Measurements from ENCODE around the gene EXOC4. TPM values are rescaled to one million over a fixed set of nuclear protein-coding genes. Genes with fewer than 3 reads are reported as not detected.
A peak's percentile ranks its signal among the peaks of the same experiment; 100 is the strongest.

The EXOC4 gene
- total and polyA plus RNA-seq, 2 of the 13 experiments (the other 11 are each of a cell fraction or from before 2014, with no cell fraction given): 22.5 to 39.0 TPM

DNA sequence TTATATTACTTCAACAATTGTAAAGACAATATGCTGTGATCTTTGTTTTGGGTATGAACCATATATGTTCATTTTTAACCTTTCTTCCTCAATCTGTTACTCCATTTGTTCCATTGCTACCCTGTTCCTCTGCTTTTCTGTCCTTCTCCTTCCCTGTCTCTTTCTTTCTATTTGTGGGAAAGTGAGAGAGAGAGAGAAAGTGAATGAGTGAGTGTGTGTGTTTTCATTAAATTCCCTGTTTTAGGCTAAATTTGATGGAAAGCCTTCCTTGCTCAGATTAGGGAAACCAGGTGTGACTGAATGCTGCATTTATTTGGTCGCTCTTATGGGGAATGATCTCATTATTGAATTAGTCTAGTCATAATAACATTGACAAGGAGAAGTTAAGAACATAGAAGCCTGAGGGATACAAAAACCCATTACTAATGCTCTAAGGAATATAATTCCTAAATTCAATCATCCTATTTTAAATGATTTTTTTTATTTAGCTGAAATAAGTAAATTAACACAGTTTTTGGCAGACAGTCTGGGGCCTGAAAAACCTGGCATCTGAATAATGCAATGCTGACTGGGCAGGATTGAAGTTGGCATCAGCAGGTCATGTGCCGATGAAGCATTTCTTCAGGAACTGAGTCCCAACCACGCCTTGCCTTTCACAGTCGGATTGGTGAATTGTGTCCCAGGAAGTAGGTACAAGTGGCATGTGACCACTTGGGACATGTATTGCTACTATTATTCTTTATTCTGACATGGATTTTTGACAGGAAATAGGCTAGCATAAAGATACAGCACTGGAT, 756.6 kb downstream of the EXOC4 start:
- DNase-seq (ENCODE audit: low spot score) (no peak), ATAC-seq (no peak), FAIRE-seq (no peak)
- H3K4me1 ChIP-seq (ENCODE audit: insufficient read depth, low read length): peaks cover 7% of the 10 kb centered on the region; the same call in 1 of the 2 replicates
- BruUV-seq (replicated peaks): no TSS peak
- H3K4me3 ChIP-seq (replicated peaks in 1 of 3; ENCODE audit: insufficient read depth in 1 of 3, low read depth in 2 of 3, low read length in 3 of 3): no peak overlapping the region
- in situ Hi-C loops (cut with HindIII; ENCODE audit: extremely low pct_ligation_motif_present, low pct_unique_long_range_greater_than_20kb): no loop called here
- TF ChIP-seq BRD4 (CRISPR knock-in tag; IDR thresholded peaks at IDR 0.05) (no peak), CBX2 (IDR thresholded peaks at IDR 0.05; ENCODE audit: low read depth, low read length) (no peak), CBX2 (CRISPR knock-in tag; IDR thresholded peaks at IDR 0.05; ENCODE audit: low read depth) (no peak), MAFF (IDR thresholded peaks at IDR 0.05; ENCODE audit: low read depth, low read length) (peak; percentile 42; the same call in 1 of the 2 replicates), ZNF225 (CRISPR knock-in tag; IDR thresholded peaks at IDR 0.05) (no peak), MAFK (conservative IDR thresholded peaks at IDR 0.05 in 1 of 2, IDR thresholded peaks at IDR 0.05 in 1 of 2; ENCODE audit: low read length in 2 of 2) (peak; percentile 49 to 65)
- H3K4me2 ChIP-seq (ENCODE audit: low read depth, low read length): no peak overlapping the region
- no peak overlapping the region for H3K27ac ChIP-seq (ENCODE audit: extremely low read length, insufficient read depth, low read length)
- H3K79me2 ChIP-seq (ENCODE audit: insufficient read depth, low read length): no peaks in the 10 kb centered on the region
- intact Hi-C loops (cut with micrococcal nuclease; ENCODE audit: unreplicated experiment): loop anchor here (10.0 kb wide), 1 partner anchor 415 kb away; no protein-coding TSS in a partner anchor
- WGBS (ENCODE audit: low lambda C conversion rate): 100% methylated on average over 4 of the region's 4 CpGs
- CTCF ChIA-PET (ENCODE audit: low intra/inter-chr PET ratio, low total read pairs): no interaction called here
- 0 out of 5 replicates have a peak, but pooled peaks cover 0 to 9% of the 10 kb centered on the region in 2 experiments for H3K36me3 ChIP-seq (replicated peaks in 1 of 2; ENCODE audit: control insufficient read depth in 1 of 2, insufficient read depth in 2 of 2, low read length in 2 of 2)
- no peaks in the 10 kb centered on the region for H3K9me3 ChIP-seq (ENCODE audit: low read length)
- no peaks in the 10 kb centered on the region for H4K20me1 ChIP-seq (ENCODE audit: insufficient read depth, low read length)
- no peaks in the 10 kb centered on the region for H3K27me3 ChIP-seq (ENCODE audit: control insufficient read depth in 1 of 2, insufficient read depth in 2 of 2, low read length in 2 of 2)
- POLR2A ChIA-PET: no interaction called here
- no peak overlapping the region for H3K9ac ChIP-seq (ENCODE audit: insufficient read depth, low read depth, low read length)
- no peak overlapping the region for H2AFZ ChIP-seq (ENCODE audit: low read length)

DNA sequence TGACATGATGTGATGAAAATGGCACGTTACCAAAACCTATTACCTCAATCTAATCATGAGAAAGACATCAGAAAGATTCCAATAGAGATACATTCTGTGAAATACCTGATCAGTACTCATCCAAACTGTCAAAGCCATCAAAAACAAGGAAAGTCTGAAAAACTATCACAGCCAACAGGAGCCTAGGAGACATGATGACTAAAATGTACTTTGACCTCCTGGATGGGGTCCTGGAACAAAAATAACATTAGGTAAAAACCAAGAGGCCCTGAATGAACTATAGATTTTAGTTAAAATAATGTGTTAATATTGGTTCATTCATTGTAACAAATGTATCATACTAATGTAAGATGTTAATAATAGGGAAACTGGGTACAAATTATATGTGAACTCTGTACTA, 760.4 kb downstream of the EXOC4 start:
- Histone ChIP-seq H2AFZ (ENCODE audit: low read length) (no peak overlapping the region), H3K9me3 (ENCODE audit: low read length) (no peaks in the 10 kb centered on the region), H3K79me2 (ENCODE audit: insufficient read depth, low read length) (no peaks in the 10 kb centered on the region), H3K27ac (ENCODE audit: extremely low read length, insufficient read depth, low read length) (no peak overlapping the region), H4K20me1 (ENCODE audit: insufficient read depth, low read length) (no peaks in the 10 kb centered on the region), H3K9ac (ENCODE audit: insufficient read depth, low read depth, low read length) (no peak overlapping the region), H3K36me3 (replicated peaks in 1 of 2; ENCODE audit: control insufficient read depth in 1 of 2, insufficient read depth in 2 of 2, low read length in 2 of 2) (0 out of 5 replicates have a peak, but pooled peaks cover 0 to 7% of the 10 kb centered on the region in 2 experiments), H3K4me2 (ENCODE audit: low read depth, low read length) (no peak overlapping the region), H3K4me1 (ENCODE audit: insufficient read depth, low read length) (peaks cover 11% of the 10 kb centered on the region), H3K4me3 (replicated peaks in 1 of 3; ENCODE audit: insufficient read depth in 1 of 3, low read depth in 2 of 3, low read length in 3 of 3) (no peak overlapping the region), H3K27me3 (ENCODE audit: control insufficient read depth in 1 of 2, insufficient read depth in 2 of 2, low read length in 2 of 2) (no peaks in the 10 kb centered on the region)
- POLR2A ChIA-PET: no interaction called here
- FAIRE-seq (no peak), DNase-seq (ENCODE audit: low spot score) (peak; percentile 9), ATAC-seq (no peak)
- CTCF ChIA-PET (ENCODE audit: low intra/inter-chr PET ratio, low total read pairs): no interaction called here
- intact Hi-C loops (cut with micrococcal nuclease; ENCODE audit: unreplicated experiment) (loop anchor here (10.0 kb wide), 1 partner anchor 412 kb away; no protein-coding TSS in a partner anchor), in situ Hi-C loops (cut with HindIII; ENCODE audit: extremely low pct_ligation_motif_present, low pct_unique_long_range_greater_than_20kb) (no loop called here)
- BruUV-seq (replicated peaks): no TSS peak
- TF ChIP-seq ZNF432 (CRISPR knock-in tag; IDR thresholded peaks at IDR 0.05; ENCODE audit: borderline replicate concordance) (no peak), RCOR2 (CRISPR knock-in tag; IDR thresholded peaks at IDR 0.05) (no peak), EHMT2 (IDR thresholded peaks at IDR 0.05; ENCODE audit: borderline replicate concordance, low read depth, low read length) (no peak), SRSF4 (IDR thresholded peaks at IDR 0.05; ENCODE audit: low read depth, low read length, poor library complexity, severe bottlenecking) (no peak)
- 86% methylated on average over 1 of the region's 1 CpG for WGBS (ENCODE audit: low lambda C conversion rate)

All from HepG2 (cell line).